ENCODE data around the gene IQGAP2. TPM values are rescaled to one million over a fixed set of nuclear protein-coding genes. Genes with fewer than 3 reads are reported as not detected.
"Not testable (repeated sequence)": the region's sequence is repeated elsewhere in the genome, so short reads cannot be mapped to it uniquely, and the experiment has no call there.

The IQGAP2 gene
- total RNA-seq, 4 donors from 2014 or later = 3.5 to 18.5 (median 13.7) TPM

GRCh38 chr5:76547242-76547890 lies 144.3 kb downstream of the IQGAP2 start:
- intact Hi-C loops (cut with DNase I; ENCODE audit: low total_unique reads) = no loop called here
- WGBS, 2 donors = 18 to 23% methylated on average over 4 of the region's 4 CpGs
- H3K4me3 ChIP-seq (ENCODE audit: low read depth, poor library complexity, severe bottlenecking) = no peak overlapping the region
- TF ChIP-seq POLR2A (IDR thresholded peaks at IDR 0.05) = no peak
- no peak for TF ChIP-seq CTCF (IDR thresholded peaks at IDR 0.05)
- peak in 1 of 2 donors; percentile 35 for DNase-seq (ENCODE audit: low spot score in 2 of 2)

- DNase-seq (ENCODE audit: low spot score in 2 of 2) = no peak
- H3K4me3 ChIP-seq (ENCODE audit: low read depth, poor library complexity, severe bottlenecking) = no peak overlapping the region
- intact Hi-C loops (cut with DNase I; ENCODE audit: low total_unique reads) = no loop called here
- TF ChIP-seq CTCF (IDR thresholded peaks at IDR 0.05) = no peak
- no peak for TF ChIP-seq POLR2A (IDR thresholded peaks at IDR 0.05)
- 84 to 85% methylated on average over 3 of the region's 3 CpGs for WGBS, 2 donors
These were observed 144.9 kb downstream of the IQGAP2 start for GRCh38 chr5:76547891-76548524.

GRCh38 chr5:76548525-76549229 lies 145.6 kb downstream of the IQGAP2 start:
- intact Hi-C loops (cut with DNase I; ENCODE audit: low total_unique reads) = no loop called here
- TF ChIP-seq CTCF (IDR thresholded peaks at IDR 0.05) = no peak
- no peak for TF ChIP-seq POLR2A (IDR thresholded peaks at IDR 0.05)
- no peak overlapping the region for H3K4me3 ChIP-seq (ENCODE audit: low read depth, poor library complexity, severe bottlenecking)
- no peak for DNase-seq (ENCODE audit: low spot score in 2 of 2)
- 91 to 94% methylated on average over 3 of the region's 3 CpGs for WGBS, 2 donors

- H3K4me3 ChIP-seq (ENCODE audit: low read depth, poor library complexity, severe bottlenecking); intact Hi-C loops (cut with DNase I; ENCODE audit: low total_unique reads); DNase-seq (ENCODE audit: low spot score in 2 of 2): not testable (repeated sequence)
- 92 to 94% methylated on average over 11 to 15 of the region's 34 CpGs for WGBS, 2 donors
These were observed 147.8 kb downstream of the IQGAP2 start for GRCh38 chr5:76550881-76551280.

- intact Hi-C loops (cut with DNase I; ENCODE audit: low total_unique reads) = no loop called here
- 48 to 63% methylated on average over 1 of the region's 1 CpG for WGBS, 2 donors
- H3K4me3 ChIP-seq (ENCODE audit: low read depth, poor library complexity, severe bottlenecking) = no peak overlapping the region
- no peak for TF ChIP-seq POLR2A (IDR thresholded peaks at IDR 0.05)
- no peak for TF ChIP-seq CTCF (IDR thresholded peaks at IDR 0.05)
- no peak for DNase-seq (ENCODE audit: low spot score in 2 of 2)
These were observed 149.5 kb downstream of the IQGAP2 start for GRCh38 chr5:76552546-76552945.

GRCh38 chr5:76553251-76553650 lies 150.2 kb downstream of the IQGAP2 start:
- WGBS, 2 donors = 68 to 76% methylated on average over 2 of the region's 2 CpGs
- no peak for TF ChIP-seq POLR2A (IDR thresholded peaks at IDR 0.05)
- TF ChIP-seq CTCF (IDR thresholded peaks at IDR 0.05) = no peak
- no peak for DNase-seq (ENCODE audit: low spot score in 2 of 2)
- no peak overlapping the region for H3K4me3 ChIP-seq (ENCODE audit: low read depth, poor library complexity, severe bottlenecking)
- intact Hi-C loops (cut with DNase I; ENCODE audit: low total_unique reads) = no loop called here
